GM10248 (cell line): ENCODE measurements around the gene ACP2.

Source experiments
- CTCF ChIA-PET: fragments of 300-600 bp; sonication (Branson Sonifier 250); formaldehyde crosslinking; extraction: SDS; loops from one replicate; lab custom pipeline; 2021; ENCODE audit warnings: antibody characterized with exemption; lab: Yijun Ruan, JAX
- POLR2A ChIA-PET: fragments of 350-650 bp; sonication (Branson Sonifier 250); formaldehyde crosslinking; extraction: SDS; loops from one replicate; lab custom pipeline; 2020; ENCODE audit warnings: antibody characterized with exemption; lab: Yijun Ruan, JAX
- DNase-seq: peaks from one replicate; pipeline ENCODE4 v3.0.0; 2012; ENCODE audit errors: extremely low spot score
- TF ChIP-seq, protein P1 (sequence below): IDR thresholded peaks from 2 replicates; pipeline ENCODE4 v1.5.1; 2012; ENCODE audit warnings: mild to moderate bottlenecking, low read depth; ENCODE audit errors: extremely low read depth, missing control alignments, control extremely low read depth

The ACP2 gene

DNA sequence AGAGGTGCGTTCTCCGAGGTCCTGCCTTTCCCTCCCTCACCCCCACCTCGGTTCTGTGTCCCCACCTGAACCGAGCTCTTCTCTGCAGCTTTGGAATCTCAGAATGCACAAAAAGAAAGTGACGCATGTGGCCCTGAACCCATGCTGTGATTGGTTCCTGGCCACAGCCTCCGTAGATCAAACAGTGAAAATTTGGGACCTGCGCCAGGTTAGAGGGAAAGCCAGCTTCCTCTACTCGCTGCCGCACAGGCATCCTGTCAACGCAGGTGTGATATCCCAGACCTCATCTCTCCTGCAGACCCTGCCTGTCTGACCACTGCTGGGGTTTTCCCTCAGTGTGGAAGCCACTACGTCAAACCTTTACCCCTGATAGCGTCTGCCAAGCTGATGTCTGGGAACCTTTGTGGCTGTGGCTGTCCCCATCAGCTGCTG lies 13.9 kb downstream of the ACP2 start:
- no peak for DNase-seq
- CTCF ChIA-PET = interaction anchor here (0.8 to 6.9 kb wide), 12 partner anchors 9 to 359 kb away, joined by 3 to 28 read pairs (median 3); partner anchors contain the start of genes ACP2, DDB2 and MADD
- TF ChIP-seq, protein P1, sequence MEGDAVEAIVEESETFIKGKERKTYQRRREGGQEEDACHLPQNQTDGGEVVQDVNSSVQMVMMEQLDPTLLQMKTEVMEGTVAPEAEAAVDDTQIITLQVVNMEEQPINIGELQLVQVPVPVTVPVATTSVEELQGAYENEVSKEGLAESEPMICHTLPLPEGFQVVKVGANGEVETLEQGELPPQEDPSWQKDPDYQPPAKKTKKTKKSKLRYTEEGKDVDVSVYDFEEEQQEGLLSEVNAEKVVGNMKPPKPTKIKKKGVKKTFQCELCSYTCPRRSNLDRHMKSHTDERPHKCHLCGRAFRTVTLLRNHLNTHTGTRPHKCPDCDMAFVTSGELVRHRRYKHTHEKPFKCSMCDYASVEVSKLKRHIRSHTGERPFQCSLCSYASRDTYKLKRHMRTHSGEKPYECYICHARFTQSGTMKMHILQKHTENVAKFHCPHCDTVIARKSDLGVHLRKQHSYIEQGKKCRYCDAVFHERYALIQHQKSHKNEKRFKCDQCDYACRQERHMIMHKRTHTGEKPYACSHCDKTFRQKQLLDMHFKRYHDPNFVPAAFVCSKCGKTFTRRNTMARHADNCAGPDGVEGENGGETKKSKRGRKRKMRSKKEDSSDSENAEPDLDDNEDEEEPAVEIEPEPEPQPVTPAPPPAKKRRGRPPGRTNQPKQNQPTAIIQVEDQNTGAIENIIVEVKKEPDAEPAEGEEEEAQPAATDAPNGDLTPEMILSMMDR = no peak
- POLR2A ChIA-PET = no interaction called here

- no peak for DNase-seq
- ChIA-PET POLR2A (interaction anchor here (0.5 kb wide), 1 partner anchor 183 kb away, joined by 3 read pairs; no protein-coding TSS in a partner anchor), CTCF (interaction anchor here (0.8 to 6.9 kb wide), 11 partner anchors 10 to 179 kb away, joined by 3 to 28 read pairs (median 3); partner anchors contain the start of genes ACP2 and MADD)
- TF ChIP-seq, protein P1 = no peak
These were observed 14.5 kb downstream of the ACP2 start for GRCh38 chr11:47233989-47234668.

GRCh38 chr11:47233051-47233450 lies 15.6 kb downstream of the ACP2 start:
- DNase-seq = no peak
- TF ChIP-seq, protein P1 = no peak
- POLR2A ChIA-PET = interaction anchor here (1.1 kb wide), 1 partner anchor 16 kb away, joined by 5 read pairs; the partner anchor contains the start of gene ACP2
- CTCF ChIA-PET = interaction anchor here (0.8 to 6.9 kb wide), 8 partner anchors 9 to 180 kb away, joined by 3 to 28 read pairs (median 8); partner anchors contain the start of gene ACP2

- ChIA-PET POLR2A (interaction anchor here (0.6 to 1.4 kb wide), 2 partner anchors 8 to 16 kb away, joined by 3 read pairs; no protein-coding TSS in a partner anchor), CTCF (interaction anchor here (2.0 to 3.9 kb wide), 2 partner anchors 30 to 51 kb away, joined by 7 to 14 read pairs; no protein-coding TSS in a partner anchor)
- TF ChIP-seq, protein P1 = no peak
- no peak for DNase-seq
These were observed 19.5 kb downstream of the ACP2 start for GRCh38 chr11:47229161-47229560.

DNA sequence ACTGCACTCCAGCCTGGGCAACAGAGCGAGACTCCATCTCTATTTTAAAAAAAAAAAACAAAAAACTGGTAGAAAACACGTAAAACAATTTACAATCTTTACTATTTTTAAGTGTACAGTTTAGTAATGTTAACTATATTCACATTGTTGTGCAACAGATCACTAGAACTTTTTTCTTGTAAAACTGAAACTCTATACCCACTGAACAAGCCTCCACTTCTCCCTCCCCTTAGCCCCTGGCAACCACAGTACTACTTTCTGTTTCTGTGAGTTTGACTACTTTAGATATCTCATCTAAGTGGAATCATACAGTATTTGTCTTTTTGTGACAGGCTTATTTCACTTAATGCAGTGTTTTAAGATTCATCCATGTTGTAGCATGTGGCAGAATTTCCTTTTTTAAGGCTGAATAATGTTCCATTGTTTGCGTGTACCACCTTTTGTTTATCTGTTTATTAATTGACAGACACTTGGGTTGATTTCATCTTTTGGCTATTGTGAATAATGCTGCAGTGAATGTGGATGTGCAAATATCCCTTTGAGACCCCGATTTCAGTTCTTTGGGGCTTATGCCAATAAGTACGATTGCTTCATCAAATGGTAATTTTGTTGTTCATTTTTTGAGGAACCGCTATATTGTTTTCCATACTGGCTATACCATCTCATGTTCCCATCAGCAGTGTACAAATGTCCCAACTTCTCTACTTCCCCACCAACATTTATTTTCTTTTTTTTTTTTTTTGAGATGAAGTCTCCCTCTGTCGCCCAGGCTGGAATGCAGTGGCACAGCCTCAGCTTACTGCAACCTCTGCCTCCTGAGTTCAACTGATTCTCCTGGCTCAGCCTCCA lies 22.8 kb downstream of the ACP2 start:
- POLR2A ChIA-PET = interaction anchor here (0.6 kb wide), 1 partner anchor 22 kb away, joined by 5 read pairs; no protein-coding TSS in a partner anchor
- CTCF ChIA-PET = no interaction called here
- TF ChIP-seq, protein P1 = no peak
- DNase-seq = no peak

DNA sequence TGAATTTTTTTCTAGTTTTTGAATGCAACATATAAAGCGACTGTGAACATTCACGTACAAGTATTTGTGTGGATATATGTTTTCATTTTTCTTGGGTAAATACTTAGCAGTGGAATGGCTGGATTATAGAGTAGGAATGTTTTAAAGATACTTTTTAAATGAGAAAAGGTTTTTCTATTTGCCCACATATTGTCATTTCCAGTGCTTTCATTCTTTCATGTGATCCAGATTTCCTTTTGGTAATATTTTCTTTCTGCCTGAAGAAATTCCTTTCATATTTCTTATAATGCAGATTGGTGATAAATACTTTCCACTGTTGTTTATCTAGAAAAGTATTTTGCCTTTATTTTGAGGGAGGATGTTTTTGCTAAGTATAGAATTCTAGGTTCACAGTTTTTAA lies 25.9 kb downstream of the ACP2 start:
- ChIA-PET CTCF (interaction anchor here (1.3 to 2.4 kb wide), 3 partner anchors 12 to 45 kb away, joined by 3 to 7 read pairs (median 5); no protein-coding TSS in a partner anchor), POLR2A (no interaction called here)
- DNase-seq = no peak
- TF ChIP-seq, protein P1 = no peak
